ENCODE results near the gene PRDM11.
A peak's percentile ranks its signal among the peaks of the same experiment; 100 is the strongest.

PRDM11 gene

DNA sequence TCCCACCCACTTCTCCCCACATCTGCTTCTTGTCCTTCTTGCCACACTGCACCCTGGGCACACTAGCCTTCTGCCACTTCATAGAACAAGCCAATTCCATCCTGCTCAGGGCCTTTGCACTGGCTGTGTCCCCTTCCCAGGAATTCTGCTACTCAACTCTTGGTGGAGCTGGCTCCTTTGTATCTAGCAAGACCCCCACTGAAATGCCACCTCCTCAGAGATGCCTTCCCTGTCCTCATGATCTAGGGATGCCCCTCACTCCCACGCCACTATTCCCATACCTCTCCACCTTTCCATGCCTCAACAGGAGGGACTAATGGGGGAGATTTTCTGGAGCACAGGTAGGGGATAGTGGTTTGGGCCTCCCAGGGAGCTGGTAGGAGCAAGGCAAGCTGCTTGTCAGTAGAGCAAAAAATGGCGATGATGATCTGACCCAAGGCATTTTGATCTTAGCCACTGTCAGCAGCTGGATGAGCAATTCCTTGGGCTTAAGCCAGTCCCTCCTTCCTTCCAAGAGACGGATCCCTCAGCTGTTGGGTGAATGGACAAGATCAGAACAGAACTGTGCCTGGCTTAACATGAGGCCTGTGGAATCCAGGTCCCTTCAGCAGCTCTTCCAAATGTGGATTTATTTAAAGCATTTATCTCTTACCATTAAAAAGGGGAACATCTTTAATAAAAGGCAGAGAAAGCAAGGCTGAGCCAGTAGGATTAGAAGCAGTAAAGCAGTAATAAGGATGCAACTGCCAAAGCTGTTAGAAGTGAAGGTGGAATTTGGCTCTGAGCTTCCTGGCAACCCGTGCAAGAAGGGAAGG, 4.0 kb upstream of the PRDM11 start:
- DNase-seq (ENCODE audit: low read depth): no peak

DNA sequence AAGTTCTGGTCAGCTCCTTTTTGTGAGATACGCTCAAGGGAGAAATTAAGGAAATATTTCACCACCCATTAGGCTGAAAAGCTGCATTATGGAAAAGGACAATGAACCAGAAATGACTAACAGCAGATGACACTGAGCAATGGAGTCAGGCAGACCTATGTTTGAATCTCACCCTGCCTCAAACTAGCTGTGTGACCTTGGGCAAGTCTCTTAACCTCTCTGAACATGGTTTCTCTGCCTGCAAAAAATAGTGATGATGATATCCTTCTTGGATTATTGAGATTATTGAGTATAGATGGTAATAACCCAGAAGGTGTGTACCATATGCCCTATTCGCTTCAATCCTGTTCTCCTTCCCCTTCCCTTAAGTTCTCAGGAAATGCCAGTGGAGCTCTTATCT, 2.9 kb upstream of the PRDM11 start:
- no peak for DNase-seq (ENCODE audit: low read depth)

DNA sequence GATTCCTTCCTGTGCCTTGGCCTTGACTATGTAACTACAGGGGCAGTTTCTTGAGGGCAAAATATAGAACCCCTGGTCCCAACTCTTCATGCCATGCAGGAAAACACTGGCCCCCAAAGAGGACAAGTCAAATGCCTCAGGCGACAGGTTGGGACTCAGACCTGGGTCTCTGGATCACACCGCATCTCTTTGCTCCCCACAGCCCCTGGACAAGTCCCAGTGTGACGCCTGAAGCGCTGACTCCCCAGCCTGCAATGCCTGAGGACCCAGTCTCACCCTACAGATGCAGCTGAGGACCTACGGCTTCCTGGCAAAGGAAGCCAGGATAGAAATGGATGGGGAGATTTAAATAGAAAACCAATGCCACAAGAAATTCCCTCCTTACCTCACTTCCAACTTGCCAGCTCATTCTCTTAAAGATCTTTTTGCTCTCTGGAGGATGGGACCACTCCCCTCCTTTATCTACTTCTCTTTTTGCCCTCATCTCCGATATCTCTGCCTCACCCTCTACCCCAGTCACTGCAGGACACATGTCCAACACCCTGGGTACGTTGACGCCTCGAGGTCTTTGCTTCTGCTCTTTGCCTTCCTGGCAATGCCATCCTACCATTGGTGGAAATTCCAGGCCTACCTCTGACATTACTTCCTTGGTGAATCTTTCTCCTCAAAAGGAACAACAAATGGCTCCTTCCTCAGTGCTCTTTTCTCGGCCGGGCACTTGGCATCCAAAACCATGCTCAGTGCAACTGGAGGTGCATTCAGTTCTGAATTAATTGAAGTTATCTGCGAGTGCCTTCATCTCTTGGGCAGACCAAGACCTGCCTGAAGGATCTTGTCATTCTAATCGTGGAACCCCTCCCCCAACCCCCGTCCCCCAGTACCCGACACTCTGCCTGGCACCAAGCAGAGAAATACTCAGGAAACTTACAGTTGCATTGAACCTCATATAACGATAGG, 2.0 kb upstream of the PRDM11 start:
- DNase-seq (ENCODE audit: low read depth): no peak

DNA sequence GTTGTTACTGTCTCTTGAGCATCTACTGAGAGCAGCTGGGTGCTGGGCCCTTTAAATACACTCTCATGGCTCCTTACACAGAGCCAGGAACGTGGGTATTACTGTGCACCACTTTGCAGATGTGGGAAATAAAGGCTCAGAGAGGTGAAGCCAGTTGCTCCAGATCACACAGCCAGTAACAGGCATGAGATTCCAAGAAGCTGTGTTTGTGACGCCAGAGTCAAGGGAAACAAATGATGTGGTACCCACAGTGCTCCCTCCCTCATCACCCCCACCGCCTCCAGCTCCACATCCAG, 1.4 kb upstream of the PRDM11 start:
- DNase-seq (ENCODE audit: low read depth): no peak

DNA sequence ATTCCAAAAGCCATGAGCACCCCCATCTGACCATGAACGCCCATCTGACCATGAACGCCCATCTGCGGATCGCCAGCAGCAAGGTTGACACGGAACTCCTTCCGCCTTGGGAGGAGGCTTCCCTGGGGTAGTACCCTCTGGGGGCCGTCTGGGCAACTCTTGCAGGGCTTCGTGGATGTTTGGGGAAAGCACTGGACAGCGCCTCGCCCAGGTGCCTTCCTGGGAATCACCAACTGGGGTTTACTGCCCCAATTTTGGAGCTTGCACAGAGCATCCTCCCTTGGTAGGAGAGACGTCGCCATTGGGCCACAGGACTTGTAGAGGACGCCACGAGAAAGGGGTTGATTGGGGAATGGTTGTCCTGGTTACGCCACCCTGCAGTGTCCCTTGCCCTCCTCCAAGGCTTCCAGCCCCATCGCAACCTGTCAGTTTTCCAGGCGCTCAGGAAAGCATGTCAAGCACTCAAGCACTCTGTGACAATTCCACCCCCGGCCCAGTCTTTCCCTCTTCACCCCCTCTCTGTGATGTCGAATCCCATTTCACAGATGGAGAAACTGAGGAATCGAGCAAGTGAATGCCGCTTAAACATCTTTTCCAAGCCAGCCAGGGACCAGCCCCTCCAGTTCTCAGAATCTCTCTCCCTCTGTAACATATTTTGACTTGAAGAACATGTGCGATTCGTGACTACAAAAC, 914 bp upstream of the PRDM11 start:
- no peak for DNase-seq (ENCODE audit: low read depth)

DNA sequence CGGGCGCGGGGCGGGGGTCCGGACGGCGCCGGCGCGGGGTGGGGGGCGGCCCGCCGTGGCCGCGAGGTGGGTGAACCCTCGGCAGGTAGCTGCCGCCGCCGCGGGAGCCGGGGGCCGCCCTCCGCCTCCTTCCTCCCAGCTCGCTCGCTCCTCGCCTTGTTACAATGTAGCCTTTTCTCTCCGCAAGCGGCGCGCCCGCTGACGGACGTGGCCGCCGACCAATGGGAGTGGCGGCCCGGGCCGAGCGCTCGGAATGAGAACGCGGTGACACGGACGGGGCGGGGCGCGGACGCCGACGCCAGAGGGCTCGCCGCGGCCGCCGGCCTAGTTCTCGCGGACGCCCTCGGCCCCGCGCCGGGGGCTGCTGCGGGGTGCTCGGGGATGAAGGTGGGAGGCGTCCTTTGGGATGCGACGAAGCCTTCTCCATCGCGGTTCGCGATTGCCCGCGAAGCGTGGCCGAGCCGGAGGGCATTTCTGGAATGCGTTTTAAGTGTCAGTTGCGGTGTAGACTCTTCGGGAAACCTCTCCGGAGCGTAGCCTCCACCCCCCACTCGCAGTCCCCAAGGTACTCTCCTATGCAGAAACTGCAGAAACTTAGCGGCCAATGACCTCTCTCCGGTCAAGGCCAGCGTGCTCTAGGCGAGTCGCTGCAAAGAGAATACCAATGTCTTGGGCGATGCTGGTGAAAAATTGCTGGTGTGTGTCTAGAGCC, 734 bp downstream of the PRDM11 start:
- DNase-seq (ENCODE audit: low read depth): peak; percentile 91

- no peak for DNase-seq (ENCODE audit: low read depth)
Observed at GRCh38 chr11:45147891-45148675, 1.6 kb downstream of the PRDM11 start.

GRCh38 chr11:45149483-45150056, 3.1 kb downstream of the PRDM11 start:
- DNase-seq (ENCODE audit: low read depth): no peak

DNA sequence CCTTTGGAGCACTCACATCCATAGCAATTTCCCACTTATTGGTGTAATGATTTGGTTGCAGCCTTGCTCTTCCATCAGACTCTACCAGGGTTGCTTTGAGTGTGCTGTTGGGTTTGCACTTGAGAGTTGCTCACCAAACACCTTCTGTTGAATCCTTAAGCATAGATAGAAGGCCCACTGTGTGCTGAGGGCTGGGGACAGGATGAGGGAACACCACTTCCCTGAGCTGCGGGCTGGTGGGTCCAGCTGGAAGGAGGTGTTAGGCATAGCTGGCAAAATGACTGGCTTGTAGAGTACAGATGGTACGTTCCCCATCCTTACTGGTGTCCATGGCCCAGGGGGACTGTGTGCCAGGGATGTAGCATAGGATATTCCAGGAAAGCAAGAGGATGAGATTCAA, 3.9 kb downstream of the PRDM11 start:
- no peak for DNase-seq (ENCODE audit: low read depth)

DNA sequence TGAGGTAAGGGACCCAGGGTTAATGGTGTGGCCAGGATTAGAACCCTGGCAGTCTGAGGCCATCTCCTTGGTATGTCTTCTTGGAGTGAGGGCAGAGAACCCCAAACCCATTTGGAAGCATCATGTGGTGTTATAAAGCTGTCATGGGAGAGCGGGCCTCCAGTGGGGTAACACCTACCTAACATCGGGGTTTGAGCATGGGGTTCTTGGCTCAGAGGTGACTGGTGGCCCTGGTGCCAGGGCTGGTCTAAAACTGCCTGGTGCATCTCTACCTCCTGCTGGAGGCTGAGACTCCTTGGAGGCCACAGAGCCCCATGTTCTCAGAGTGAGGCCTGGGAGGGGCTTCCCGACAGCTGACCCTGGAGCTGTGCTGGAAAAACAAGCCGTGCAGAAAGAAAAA, 4.5 kb downstream of the PRDM11 start:
- DNase-seq (ENCODE audit: low read depth): no peak

GRCh38 chr11:45151362-45151982, 5.0 kb downstream of the PRDM11 start:
- DNase-seq (ENCODE audit: low read depth): no peak

- DNase-seq (ENCODE audit: low read depth): no peak
Observed at GRCh38 chr11:45152740-45153595, 6.5 kb downstream of the PRDM11 start.

DNA sequence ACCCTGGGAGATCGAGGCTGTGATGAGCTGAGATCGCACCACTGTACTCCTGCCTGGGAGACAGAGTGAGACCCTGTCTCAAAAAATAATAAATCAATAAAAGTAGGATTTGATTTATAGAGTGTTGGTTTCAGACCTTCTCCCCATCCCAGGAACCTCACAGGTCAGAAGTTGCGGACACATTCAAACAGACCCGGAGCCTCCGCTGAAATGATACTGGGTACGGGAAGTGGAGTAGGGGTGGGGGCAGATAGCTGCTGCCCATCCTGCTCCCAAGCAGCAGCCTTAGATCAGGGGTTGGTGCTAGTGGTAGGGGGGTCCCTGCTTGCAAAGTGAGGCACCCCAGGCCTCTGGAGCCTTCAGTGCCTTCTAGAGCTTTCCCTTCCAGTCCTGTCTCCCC, 7.8 kb downstream of the PRDM11 start:
- no peak for DNase-seq (ENCODE audit: low read depth)

GRCh38 chr11:45155058-45155551, 8.7 kb downstream of the PRDM11 start:
- DNase-seq (ENCODE audit: low read depth): no peak

DNA sequence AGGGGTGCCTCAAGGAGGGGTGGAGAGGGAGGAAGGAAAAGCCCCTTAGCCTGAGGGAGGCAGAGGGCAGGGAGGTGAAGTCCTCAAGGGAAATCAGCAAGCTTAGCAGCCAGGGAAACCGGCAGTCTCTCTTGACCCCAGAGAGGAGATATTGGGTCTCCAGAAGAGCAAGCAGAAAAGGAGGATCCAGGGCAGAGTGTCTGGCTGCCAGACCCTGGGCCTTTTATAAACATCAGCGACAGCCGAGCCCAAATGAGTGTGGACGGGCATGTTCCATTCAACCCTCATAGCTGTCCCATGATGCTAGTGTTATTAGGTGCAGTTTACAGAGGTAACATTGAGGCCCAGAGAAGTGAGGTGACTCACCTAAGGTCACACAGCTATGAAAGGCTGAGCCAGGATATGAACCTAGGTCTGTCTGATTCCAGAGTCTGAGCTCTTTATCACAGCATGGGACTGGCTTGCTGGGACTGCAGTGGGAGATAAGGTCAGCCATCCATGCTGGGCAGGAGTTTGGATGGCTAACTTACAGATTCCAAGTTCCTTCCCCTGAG, 9.3 kb downstream of the PRDM11 start:
- no peak for DNase-seq (ENCODE audit: low read depth)

- DNase-seq (ENCODE audit: low read depth): no peak
Observed at GRCh38 chr11:45156201-45156600, 9.8 kb downstream of the PRDM11 start.

DNA sequence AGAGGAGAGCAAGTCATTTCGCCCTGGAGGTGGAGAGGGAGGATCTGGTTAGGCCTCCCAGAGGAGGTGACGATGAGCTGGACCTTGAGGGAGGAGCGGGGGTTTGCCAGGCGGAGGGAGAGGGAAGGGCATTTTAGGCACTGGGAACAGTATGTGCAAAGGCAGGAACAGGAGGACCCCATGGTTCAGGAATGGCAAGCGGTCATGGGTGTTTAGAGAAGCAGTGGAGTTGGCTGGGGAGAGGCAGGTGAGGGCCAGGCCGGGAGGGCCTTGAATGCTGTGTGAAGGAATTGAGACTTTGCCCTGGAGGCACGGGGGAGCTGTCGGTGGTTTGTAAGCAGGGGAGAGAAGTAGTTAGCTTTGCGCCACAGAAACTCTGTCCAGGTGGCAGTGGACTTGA, 10.3 kb downstream of the PRDM11 start:
- no peak for DNase-seq (ENCODE audit: low read depth)

DNA sequence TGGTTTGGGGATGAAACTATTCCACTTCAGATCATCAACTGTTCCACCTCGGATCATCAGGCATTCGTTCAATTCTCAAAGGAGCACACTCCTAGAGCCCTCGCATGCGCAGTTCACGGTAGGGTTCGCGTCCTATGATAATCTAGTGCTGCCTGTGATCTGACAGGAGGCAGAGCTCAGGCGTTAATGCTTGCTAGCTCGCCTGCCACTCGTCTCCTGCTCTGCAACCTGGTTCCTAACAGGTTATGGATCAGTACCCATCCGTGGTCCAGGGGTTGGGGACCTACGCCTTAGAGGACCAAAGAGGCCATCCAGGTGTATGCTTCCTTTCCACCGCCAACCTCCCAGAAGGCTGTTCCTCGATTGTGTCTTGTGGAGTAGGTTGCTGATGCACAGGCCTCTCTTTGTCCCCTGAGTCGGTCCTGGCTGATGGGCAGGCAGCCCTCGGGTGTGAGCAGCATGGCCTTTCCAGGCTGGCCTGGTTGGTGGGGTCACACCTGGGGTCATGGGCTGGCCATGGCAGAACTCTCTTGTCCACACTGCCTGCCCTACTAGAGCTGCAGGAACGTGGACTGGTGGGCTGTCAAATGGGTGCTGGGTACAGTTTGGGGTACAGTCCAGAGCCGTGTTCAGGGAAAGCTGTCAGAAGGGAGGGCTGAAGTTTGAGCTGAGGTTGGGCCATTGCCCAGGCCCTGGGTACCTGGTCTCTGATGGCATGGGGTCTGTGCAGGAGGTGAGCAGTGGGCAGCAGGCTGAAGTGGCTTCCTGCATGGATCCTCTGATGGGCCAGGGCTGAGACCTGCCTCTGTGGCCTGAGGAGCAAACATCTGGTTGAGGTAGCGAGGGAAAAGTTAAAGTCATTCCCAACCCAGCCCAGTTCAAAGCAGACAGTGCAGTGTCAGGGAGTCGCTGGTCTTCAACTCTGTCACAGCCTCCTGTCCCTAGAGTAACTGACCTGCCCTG, 11.1 kb downstream of the PRDM11 start:
- no peak for DNase-seq (ENCODE audit: low read depth)
